ENCODE results near the gene YTHDF1. TPM values are rescaled to one million over a fixed set of nuclear protein-coding genes. Genes with fewer than 3 reads are reported as not detected.

YTHDF1 gene
- total RNA-seq, 2 experiments from 2014 or later = 37.2 to 42.6 TPM

GRCh38 chr20:63151554-63152321 is 64.2 kb downstream of the YTHDF1 start:
- Mint-ChIP-seq H3K4me3 (no peak overlapping the region), H3K36me3 (no peaks in the 10 kb centered on the region), H3K4me1 (no peaks in the 10 kb centered on the region), H3K27ac (no peak overlapping the region), H3K27me3 (peaks cover 16% of the 10 kb centered on the region), H3K9me3 (ENCODE audit: low read depth) (peaks cover 4% of the 10 kb centered on the region)
- no peak for ATAC-seq
- CTCF ChIA-PET = no interaction called here
- DNase-seq = no peak

- DNase-seq = no peak
- Mint-ChIP-seq H3K4me3 (no peak overlapping the region), H3K36me3 (no peaks in the 10 kb centered on the region), H3K9me3 (ENCODE audit: low read depth) (peaks cover 4% of the 10 kb centered on the region), H3K27me3 (peaks cover 18% of the 10 kb centered on the region), H3K27ac (no peak overlapping the region), H3K4me1 (no peaks in the 10 kb centered on the region)
- CTCF ChIA-PET = no interaction called here
- no peak for ATAC-seq
Measured at GRCh38 chr20:63150911-63151531, 64.9 kb downstream of the YTHDF1 start.

GRCh38 chr20:63150391-63150898 is 65.5 kb downstream of the YTHDF1 start:
- H3K27ac Mint-ChIP-seq = no peak overlapping the region
- H3K4me1 Mint-ChIP-seq = no peaks in the 10 kb centered on the region
- no peaks in the 10 kb centered on the region for H3K36me3 Mint-ChIP-seq
- ATAC-seq (no peak), DNase-seq (no peak)
- CTCF ChIA-PET = no interaction called here
- H3K9me3 Mint-ChIP-seq (ENCODE audit: low read depth) = peaks cover 4% of the 10 kb centered on the region
- no peak overlapping the region for H3K4me3 Mint-ChIP-seq
- H3K27me3 Mint-ChIP-seq = peaks cover 23% of the 10 kb centered on the region

DNA sequence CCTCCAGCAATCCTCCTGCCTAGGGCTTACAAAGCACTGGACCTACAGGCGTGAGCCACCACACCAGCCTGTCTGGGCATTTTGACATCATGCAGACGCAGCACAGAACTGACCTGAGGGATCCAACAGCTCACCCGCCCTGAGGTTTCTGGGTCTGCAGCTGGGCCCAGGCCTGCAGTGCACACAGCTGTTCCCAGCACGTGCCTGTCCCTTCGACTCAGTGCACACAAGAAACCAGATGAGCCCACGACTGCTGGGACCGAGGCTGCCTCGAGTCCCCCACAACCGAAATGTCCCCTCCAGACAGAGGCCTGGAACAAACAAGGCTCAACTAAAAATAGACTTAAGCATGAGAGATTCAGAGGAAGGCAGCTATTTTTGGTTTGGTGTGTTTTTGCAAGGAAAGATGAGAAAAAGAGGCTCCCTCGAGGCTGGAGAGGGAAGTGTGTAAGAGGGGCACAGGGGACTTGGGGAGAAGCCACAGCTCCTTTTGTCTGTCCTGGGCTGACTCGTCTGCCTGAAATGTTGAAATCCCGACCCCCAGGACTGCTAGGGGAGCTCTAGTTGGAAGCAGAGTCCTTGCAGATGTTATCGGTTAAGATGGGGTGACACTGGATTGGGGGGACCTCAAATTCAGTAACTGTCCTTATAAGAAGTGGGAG is 66.3 kb downstream of the YTHDF1 start:
- Mint-ChIP-seq H3K36me3 (no peaks in the 10 kb centered on the region), H3K27ac (no peak overlapping the region), H3K4me1 (no peaks in the 10 kb centered on the region), H3K9me3 (ENCODE audit: low read depth) (peaks cover 4% of the 10 kb centered on the region), H3K27me3 (peaks cover 25% of the 10 kb centered on the region), H3K4me3 (no peak overlapping the region)
- ATAC-seq (no peak), DNase-seq (no peak)
- CTCF ChIA-PET = no interaction called here

GRCh38 chr20:63148696-63149095 is 67.2 kb downstream of the YTHDF1 start:
- Mint-ChIP-seq H3K9me3 (ENCODE audit: low read depth) (peaks cover 4% of the 10 kb centered on the region), H3K27me3 (peaks cover 27% of the 10 kb centered on the region)

GRCh38 chr20:63147532-63147931 is 68.4 kb downstream of the YTHDF1 start:
- H3K36me3 Mint-ChIP-seq = no peaks in the 10 kb centered on the region
- no peak overlapping the region for H3K27ac Mint-ChIP-seq
- H3K4me3 Mint-ChIP-seq = no peak overlapping the region
- CTCF ChIA-PET = no interaction called here
- no peaks in the 10 kb centered on the region for H3K4me1 Mint-ChIP-seq
- H3K9me3 Mint-ChIP-seq (ENCODE audit: low read depth) = peaks cover 4% of the 10 kb centered on the region
- peaks cover 27% of the 10 kb centered on the region for H3K27me3 Mint-ChIP-seq
- DNase-seq (no peak), ATAC-seq (no peak)

More at GRCh38 chr20:63148696-63149095, 67.2 kb downstream of the YTHDF1 start:
- H3K4me3 Mint-ChIP-seq = no peak overlapping the region
- H3K27ac Mint-ChIP-seq = no peak overlapping the region
- no peaks in the 10 kb centered on the region for H3K36me3 Mint-ChIP-seq
- CTCF ChIA-PET = no interaction called here
- ATAC-seq (no peak), DNase-seq (no peak)
- no peaks in the 10 kb centered on the region for H3K4me1 Mint-ChIP-seq

Small RNA genes lying within 50 kb of the gene (microRNA-seq; reads per million reads assigned to microRNA genes)
- gene MIR124-3 (not detected), gene MIR3196 (not detected)

Other genes starting within 250 kb of the YTHDF1 start
- gene BHLHE23, start 209.2 kb downstream of the YTHDF1 start, total RNA-seq = not detected
- gene BIRC7, start 19.8 kb upstream of the YTHDF1 start, total RNA-seq = not detected
- not detected for gene NKAIN4, start 38.3 kb upstream of the YTHDF1 start, total RNA-seq
- 10 to 100 TPM; 79.6 to 90.2 TPM for gene ARFGAP1, start 56.7 kb upstream of the YTHDF1 start, total RNA-seq
- not detected for gene COL20A1, start 77.1 kb upstream of the YTHDF1 start, total RNA-seq
- not detected for gene CHRNA4, start 145.2 kb upstream of the YTHDF1 start, total RNA-seq

Measured in activated CD8-positive, alpha-beta memory T cell treated with anti-CD3 and anti-CD28 coated beads, Interleukin-2, amount 10 ng/mL, durations not matched to agents 7 days and 5 days (primary cell).